ENCODE measurements around the gene MGAT4D. TPM values are rescaled to one million over a fixed set of nuclear protein-coding genes. Genes with fewer than 3 reads are reported as not detected.

Gene MGAT4D
- total and polyA plus RNA-seq, 10 of the 15 experiments (the other 5 are each of a cell fraction or from before 2014, with no cell fraction given) = not detected

DNA sequence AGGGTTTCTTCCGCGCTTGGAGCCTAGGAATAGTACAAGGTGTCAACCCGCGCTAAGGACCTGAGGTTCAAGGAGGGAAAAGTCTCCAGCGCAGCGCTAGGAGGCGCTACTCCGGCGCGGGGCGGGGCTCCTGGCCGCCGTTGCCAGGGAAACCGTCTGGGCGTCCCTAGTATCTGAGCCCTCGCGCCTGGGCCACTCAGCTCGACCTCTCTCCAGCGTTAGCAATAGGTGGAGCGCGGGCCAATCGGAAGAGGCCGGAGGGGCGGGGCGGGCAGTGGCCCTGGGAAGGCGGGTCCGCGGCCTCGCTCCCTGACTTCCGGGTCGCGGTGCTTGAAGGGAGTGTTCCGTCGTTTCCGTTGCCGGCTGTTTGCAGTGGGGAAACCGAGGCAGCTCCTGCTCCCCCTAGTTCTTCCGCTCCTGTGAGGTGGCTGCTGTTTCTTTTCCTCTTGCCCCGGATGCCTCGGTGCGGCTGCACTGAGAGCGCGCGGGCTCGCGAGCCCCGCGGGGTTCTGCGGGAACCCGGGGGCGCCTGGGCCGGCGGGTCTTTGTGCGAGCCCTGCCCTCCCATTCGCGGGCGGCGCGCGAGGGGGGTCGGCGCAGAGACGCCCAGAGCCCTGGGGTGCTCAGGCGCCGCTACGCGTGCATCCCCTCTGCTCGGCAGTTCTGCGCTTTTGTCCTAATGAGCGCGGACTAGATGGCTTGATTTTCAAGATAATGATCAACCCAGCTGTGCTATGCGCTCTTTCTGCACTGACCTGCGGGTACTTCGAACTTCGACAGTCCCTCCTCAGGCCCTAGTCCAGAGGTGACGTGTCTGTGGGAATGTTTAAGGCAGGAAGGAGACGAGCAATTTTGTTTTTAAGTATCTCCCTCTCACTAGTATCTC, 26.0 kb upstream of the MGAT4D start, which contains the start of gene ELMOD2 (continued):
- TF ChIP-seq SPI1 (IDR thresholded peaks at IDR 0.05; ENCODE audit: borderline replicate concordance, insufficient read depth, low read depth, low read length) (no peak), SREBF2 (IDR thresholded peaks at IDR 0.05; ENCODE audit: low read length) (no peak), CHD2 (IDR thresholded peaks at IDR 0.05; ENCODE audit: borderline replicate concordance, low read depth, low read length) (peak; percentile 70), SIX5 (IDR thresholded peaks at IDR 0.05; ENCODE audit: low read depth, low read length, severe bottlenecking) (no peak), POLR2A (IDR thresholded peaks at IDR 0.05; ENCODE audit: low read depth, low read length) (peak; percentile 94), MYB (IDR thresholded peaks at IDR 0.05; ENCODE audit: borderline replicate concordance, low read depth, low read length) (no peak), HDAC2 (IDR thresholded peaks at IDR 0.05) (no peak), BCL11A (IDR thresholded peaks at IDR 0.05; ENCODE audit: low read depth, low read length) (no peak), SMC3 (IDR thresholded peaks at IDR 0.05; ENCODE audit: borderline replicate concordance, low read length) (peak; percentile 70; the same call in 1 of the 2 replicates), CREM (IDR thresholded peaks at IDR 0.05; ENCODE audit: low read depth) (no peak; the same call in 1 of the 2 replicates), SP1 (IDR thresholded peaks at IDR 0.05; ENCODE audit: low read depth, low read length) (peak; percentile 81), ZNF207 (IDR thresholded peaks at IDR 0.05; ENCODE audit: borderline replicate concordance) (peak; percentile 26; the same call in 1 of the 2 replicates), E2F4 (IDR thresholded peaks at IDR 0.05; ENCODE audit: low read depth, low read length) (no peak; the same call in 1 of the 2 replicates)
- TF ChIP-seq, protein P1, sequence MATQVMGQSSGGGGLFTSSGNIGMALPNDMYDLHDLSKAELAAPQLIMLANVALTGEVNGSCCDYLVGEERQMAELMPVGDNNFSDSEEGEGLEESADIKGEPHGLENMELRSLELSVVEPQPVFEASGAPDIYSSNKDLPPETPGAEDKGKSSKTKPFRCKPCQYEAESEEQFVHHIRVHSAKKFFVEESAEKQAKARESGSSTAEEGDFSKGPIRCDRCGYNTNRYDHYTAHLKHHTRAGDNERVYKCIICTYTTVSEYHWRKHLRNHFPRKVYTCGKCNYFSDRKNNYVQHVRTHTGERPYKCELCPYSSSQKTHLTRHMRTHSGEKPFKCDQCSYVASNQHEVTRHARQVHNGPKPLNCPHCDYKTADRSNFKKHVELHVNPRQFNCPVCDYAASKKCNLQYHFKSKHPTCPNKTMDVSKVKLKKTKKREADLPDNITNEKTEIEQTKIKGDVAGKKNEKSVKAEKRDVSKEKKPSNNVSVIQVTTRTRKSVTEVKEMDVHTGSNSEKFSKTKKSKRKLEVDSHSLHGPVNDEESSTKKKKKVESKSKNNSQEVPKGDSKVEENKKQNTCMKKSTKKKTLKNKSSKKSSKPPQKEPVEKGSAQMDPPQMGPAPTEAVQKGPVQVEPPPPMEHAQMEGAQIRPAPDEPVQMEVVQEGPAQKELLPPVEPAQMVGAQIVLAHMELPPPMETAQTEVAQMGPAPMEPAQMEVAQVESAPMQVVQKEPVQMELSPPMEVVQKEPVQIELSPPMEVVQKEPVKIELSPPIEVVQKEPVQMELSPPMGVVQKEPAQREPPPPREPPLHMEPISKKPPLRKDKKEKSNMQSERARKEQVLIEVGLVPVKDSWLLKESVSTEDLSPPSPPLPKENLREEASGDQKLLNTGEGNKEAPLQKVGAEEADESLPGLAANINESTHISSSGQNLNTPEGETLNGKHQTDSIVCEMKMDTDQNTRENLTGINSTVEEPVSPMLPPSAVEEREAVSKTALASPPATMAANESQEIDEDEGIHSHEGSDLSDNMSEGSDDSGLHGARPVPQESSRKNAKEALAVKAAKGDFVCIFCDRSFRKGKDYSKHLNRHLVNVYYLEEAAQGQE (IDR thresholded peaks at IDR 0.05; ENCODE audit: low read depth, low read length) = no peak
- TF ChIP-seq, protein P2, sequence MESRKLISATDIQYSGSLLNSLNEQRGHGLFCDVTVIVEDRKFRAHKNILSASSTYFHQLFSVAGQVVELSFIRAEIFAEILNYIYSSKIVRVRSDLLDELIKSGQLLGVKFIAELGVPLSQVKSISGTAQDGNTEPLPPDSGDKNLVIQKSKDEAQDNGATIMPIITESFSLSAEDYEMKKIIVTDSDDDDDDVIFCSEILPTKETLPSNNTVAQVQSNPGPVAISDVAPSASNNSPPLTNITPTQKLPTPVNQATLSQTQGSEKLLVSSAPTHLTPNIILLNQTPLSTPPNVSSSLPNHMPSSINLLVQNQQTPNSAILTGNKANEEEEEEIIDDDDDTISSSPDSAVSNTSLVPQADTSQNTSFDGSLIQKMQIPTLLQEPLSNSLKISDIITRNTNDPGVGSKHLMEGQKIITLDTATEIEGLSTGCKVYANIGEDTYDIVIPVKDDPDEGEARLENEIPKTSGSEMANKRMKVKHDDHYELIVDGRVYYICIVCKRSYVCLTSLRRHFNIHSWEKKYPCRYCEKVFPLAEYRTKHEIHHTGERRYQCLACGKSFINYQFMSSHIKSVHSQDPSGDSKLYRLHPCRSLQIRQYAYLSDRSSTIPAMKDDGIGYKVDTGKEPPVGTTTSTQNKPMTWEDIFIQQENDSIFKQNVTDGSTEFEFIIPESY (IDR thresholded peaks at IDR 0.05) = no peak
- TF ChIP-seq, protein P3, sequence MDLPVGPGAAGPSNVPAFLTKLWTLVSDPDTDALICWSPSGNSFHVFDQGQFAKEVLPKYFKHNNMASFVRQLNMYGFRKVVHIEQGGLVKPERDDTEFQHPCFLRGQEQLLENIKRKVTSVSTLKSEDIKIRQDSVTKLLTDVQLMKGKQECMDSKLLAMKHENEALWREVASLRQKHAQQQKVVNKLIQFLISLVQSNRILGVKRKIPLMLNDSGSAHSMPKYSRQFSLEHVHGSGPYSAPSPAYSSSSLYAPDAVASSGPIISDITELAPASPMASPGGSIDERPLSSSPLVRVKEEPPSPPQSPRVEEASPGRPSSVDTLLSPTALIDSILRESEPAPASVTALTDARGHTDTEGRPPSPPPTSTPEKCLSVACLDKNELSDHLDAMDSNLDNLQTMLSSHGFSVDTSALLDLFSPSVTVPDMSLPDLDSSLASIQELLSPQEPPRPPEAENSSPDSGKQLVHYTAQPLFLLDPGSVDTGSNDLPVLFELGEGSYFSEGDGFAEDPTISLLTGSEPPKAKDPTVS (IDR thresholded peaks at IDR 0.05; ENCODE audit: low read depth, low read length) = no peak
- TF ChIP-seq, protein P4, sequence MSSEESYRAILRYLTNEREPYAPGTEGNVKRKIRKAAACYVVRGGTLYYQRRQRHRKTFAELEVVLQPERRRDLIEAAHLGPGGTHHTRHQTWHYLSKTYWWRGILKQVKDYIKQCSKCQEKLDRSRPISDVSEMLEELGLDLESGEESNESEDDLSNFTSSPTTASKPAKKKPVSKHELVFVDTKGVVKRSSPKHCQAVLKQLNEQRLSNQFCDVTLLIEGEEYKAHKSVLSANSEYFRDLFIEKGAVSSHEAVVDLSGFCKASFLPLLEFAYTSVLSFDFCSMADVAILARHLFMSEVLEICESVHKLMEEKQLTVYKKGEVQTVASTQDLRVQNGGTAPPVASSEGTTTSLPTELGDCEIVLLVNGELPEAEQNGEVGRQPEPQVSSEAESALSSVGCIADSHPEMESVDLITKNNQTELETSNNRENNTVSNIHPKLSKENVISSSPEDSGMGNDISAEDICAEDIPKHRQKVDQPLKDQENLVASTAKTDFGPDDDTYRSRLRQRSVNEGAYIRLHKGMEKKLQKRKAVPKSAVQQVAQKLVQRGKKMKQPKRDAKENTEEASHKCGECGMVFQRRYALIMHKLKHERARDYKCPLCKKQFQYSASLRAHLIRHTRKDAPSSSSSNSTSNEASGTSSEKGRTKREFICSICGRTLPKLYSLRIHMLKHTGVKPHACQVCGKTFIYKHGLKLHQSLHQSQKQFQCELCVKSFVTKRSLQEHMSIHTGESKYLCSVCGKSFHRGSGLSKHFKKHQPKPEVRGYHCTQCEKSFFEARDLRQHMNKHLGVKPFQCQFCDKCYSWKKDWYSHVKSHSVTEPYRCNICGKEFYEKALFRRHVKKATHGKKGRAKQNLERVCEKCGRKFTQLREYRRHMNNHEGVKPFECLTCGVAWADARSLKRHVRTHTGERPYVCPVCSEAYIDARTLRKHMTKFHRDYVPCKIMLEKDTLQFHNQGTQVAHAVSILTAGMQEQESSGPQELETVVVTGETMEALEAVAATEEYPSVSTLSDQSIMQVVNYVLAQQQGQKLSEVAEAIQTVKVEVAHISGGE (CRISPR knock-in tag; IDR thresholded peaks at IDR 0.05) = peak; percentile 63
